ENCODE results near the gene KIF11. TPM values are rescaled to one million over a fixed set of nuclear protein-coding genes. Genes with fewer than 3 reads are reported as not detected.

KIF11 gene
- total and polyA plus RNA-seq, 10 donors, result 0.93 to 7.3 (median 4.2) TPM

DNA sequence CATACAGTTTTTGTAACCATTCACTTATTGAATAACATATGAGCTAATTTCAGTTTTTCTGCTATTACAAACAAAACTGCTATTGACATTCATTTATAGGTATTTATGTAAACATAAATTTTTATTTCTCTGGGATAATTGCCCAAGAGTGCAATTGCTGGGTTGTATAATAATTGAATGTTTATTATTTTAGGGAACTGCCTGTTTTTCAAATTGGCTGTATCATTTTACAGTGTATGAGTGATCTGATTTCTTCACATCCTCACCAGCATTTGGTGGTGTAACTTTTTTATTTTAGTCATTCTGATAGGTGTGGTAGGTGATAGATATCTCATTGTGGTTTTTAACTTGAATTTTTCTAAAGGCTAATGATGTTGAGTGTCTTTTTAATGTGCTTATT, 26.4 kb downstream of the KIF11 start:
- H3K4me1 ChIP-seq, result no peaks in the 10 kb centered on the region
- intact Hi-C loops (cut with DNase I; ENCODE audit: low total_unique reads), result no loop called here
- H3K27me3 ChIP-seq (replicated peaks in 1 of 7), result no peaks in the 10 kb centered on the region
- H3K27ac ChIP-seq, result no peak overlapping the region
- no peak overlapping the region for H3K4me3 ChIP-seq
- no peak for DNase-seq
- no peaks in the 10 kb centered on the region for H3K9me3 ChIP-seq
- no peak for TF ChIP-seq POLR2A (IDR thresholded peaks at IDR 0.05)
- TF ChIP-seq, protein P1, sequence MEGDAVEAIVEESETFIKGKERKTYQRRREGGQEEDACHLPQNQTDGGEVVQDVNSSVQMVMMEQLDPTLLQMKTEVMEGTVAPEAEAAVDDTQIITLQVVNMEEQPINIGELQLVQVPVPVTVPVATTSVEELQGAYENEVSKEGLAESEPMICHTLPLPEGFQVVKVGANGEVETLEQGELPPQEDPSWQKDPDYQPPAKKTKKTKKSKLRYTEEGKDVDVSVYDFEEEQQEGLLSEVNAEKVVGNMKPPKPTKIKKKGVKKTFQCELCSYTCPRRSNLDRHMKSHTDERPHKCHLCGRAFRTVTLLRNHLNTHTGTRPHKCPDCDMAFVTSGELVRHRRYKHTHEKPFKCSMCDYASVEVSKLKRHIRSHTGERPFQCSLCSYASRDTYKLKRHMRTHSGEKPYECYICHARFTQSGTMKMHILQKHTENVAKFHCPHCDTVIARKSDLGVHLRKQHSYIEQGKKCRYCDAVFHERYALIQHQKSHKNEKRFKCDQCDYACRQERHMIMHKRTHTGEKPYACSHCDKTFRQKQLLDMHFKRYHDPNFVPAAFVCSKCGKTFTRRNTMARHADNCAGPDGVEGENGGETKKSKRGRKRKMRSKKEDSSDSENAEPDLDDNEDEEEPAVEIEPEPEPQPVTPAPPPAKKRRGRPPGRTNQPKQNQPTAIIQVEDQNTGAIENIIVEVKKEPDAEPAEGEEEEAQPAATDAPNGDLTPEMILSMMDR (IDR thresholded peaks at IDR 0.05 in 8 of 11, conservative IDR thresholded peaks at IDR 0.05 in 3 of 11), result no peak
- peaks cover 0 to 53% (median 0%) of the 10 kb centered on the region in 6 donors for H3K36me3 ChIP-seq

DNA sequence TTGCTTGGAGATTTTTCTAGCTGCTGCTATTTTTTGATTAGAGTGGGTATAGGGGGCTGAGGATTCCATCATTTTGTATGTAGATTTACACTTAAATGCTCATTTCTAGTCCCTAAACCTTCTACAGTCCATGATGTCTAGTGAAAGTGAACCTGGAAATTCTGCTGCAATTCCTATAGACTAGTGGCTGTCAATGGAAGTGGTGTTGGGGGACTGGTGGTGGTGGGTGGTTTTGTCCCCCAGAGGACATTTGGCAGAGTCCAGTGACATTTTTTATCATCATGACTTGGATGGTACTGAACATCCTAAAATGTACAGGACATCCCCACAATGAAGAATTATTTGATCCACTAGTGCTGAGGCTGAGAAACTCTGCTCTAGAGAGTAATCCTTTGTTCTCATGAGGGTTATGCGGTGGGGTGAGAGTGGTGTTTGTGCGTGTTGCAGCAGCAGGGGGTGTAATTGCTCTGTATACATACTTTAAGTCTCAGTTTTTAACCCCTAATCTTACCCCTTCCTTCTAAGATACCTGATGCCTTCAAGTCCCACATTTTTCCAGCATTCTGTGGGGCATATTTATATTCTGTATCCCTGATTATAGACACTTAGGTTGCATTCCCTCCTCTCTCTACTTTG, 35.0 kb downstream of the KIF11 start:
- Histone ChIP-seq H3K9me3 (peaks cover 0 to 10% (median 0%) of the 10 kb centered on the region in 8 donors), H3K27me3 (replicated peaks in 1 of 7) (no peaks in the 10 kb centered on the region), H3K4me1 (no peaks in the 10 kb centered on the region), H3K27ac (no peak overlapping the region), H3K36me3 (peaks cover 0 to 71% (median 0%) of the 10 kb centered on the region in 6 donors), H3K4me3 (no peak overlapping the region)
- intact Hi-C loops (cut with DNase I; ENCODE audit: low total_unique reads), result no loop called here
- 86 to 95% (median 95%) methylated on average over 2 of the region's 2 CpGs for WGBS, 5 donors
- DNase-seq, result no peak
- no peak for TF ChIP-seq POLR2AphosphoS5 (IDR thresholded peaks at IDR 0.05)
- TF ChIP-seq, protein P1 (IDR thresholded peaks at IDR 0.05 in 8 of 11, conservative IDR thresholded peaks at IDR 0.05 in 3 of 11), result peak in 1 of 11 experiments; percentile 11

DNA sequence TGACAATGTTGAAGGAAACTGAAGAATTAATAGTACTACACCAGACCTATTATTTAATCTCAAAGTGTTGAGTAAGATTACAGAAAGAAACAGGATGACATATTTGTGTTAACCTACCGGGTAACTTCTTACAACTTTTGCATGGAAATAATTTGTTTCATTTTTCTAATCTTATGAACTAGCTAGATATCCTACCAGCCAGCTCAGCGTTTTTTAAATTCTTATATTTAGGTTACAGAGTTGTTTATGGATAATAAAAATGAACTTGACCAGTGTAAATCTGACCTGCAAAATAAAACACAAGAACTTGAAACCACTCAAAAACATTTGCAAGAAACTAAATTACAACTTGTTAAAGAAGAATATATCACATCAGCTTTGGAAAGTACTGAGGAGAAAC, 37.0 kb downstream of the KIF11 start:
- no peak overlapping the region for H3K4me3 ChIP-seq
- H3K9me3 ChIP-seq, result peaks cover 0 to 10% (median 0%) of the 10 kb centered on the region in 8 donors
- intact Hi-C loops (cut with DNase I; ENCODE audit: low total_unique reads), result no loop called here
- DNase-seq, result no peak
- H3K36me3 ChIP-seq, result peaks cover 0 to 69% (median 0%) of the 10 kb centered on the region in 6 donors
- H3K27me3 ChIP-seq (replicated peaks in 1 of 7), result no peaks in the 10 kb centered on the region
- H3K4me1 ChIP-seq, result no peaks in the 10 kb centered on the region
- WGBS, 5 donors, result 93 to 97% (median 95%) methylated on average over 2 of the region's 2 CpGs
- no peak overlapping the region for H3K27ac ChIP-seq
- no peak for TF ChIP-seq POLR2A (IDR thresholded peaks at IDR 0.05)
- TF ChIP-seq POLR2AphosphoS5 (IDR thresholded peaks at IDR 0.05), result no peak
- TF ChIP-seq, protein P1 (IDR thresholded peaks at IDR 0.05 in 8 of 11, conservative IDR thresholded peaks at IDR 0.05 in 3 of 11), result no peak

DNA sequence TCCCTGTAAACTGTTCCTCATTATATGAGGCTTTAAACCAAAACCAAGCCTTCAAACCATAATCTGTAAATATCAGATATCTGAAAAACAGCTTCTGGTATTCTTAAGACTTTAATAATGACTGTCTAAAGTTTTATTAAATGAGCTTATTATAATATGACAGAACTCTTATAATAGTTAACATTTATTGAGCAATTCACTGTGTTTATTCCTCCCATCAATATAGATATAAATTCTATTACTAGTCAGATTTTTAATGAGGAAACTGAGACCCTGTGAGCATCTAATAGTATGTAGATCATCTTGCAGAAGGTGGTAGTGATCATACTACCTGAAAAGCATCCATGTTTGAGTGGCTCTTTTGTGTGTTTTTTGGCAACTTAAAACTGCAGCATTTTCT, 45.1 kb downstream of the KIF11 start:
- H3K27ac ChIP-seq, result no peak overlapping the region
- no peak for TF ChIP-seq POLR2A (IDR thresholded peaks at IDR 0.05)
- TF ChIP-seq, protein P1 (IDR thresholded peaks at IDR 0.05 in 8 of 11, conservative IDR thresholded peaks at IDR 0.05 in 3 of 11), result no peak
- no peak for TF ChIP-seq POLR2AphosphoS5 (IDR thresholded peaks at IDR 0.05)
- H3K27me3 ChIP-seq (replicated peaks in 1 of 7), result no peaks in the 10 kb centered on the region

More for the DNA sequence above, 45.1 kb downstream of the KIF11 start:
- Histone ChIP-seq H3K9me3 (no peaks in the 10 kb centered on the region), H3K4me1 (no peaks in the 10 kb centered on the region), H3K36me3 (peaks cover 0 to 52% (median 0%) of the 10 kb centered on the region in 6 donors), H3K4me3 (no peak overlapping the region)
- intact Hi-C loops (cut with DNase I; ENCODE audit: low total_unique reads), result no loop called here
- no peak for DNase-seq
